Liver (tissue), 9 donors: Measurements from ENCODE around the gene OR3A2. TPM values are rescaled to one million over a fixed set of nuclear protein-coding genes. Genes with fewer than 3 reads are reported as not detected.
"Not testable (repeated sequence)": the region's sequence is repeated elsewhere in the genome, so short reads cannot be mapped to it uniquely, and the experiment has no call there.

Experiments
- DNase-seq: peaks from one replicate; pipeline ENCODE4 v3.0.0-alpha.2; 2017; ENCODE audit warnings: low spot score
- H3K27ac ChIP-seq, 2 donors: one replicate each; pipeline ENCODE4 v1.7.0; 2013; ENCODE audit warnings: inconsistent platforms in 2 of 2, low read length in 2 of 2, control low read depth in 1 of 2, low read depth in 1 of 2, mild to moderate bottlenecking in 1 of 2
- H3K27me3 ChIP-seq, 4 donors: one replicate each; pipeline versions ENCODE4 v1.6.1 to v1.7.0; 2013; ENCODE audit warnings: low read length in 3 of 4, inconsistent platforms in 1 of 4, mild to moderate bottlenecking in 1 of 4, moderate library complexity in 1 of 4; ENCODE audit not compliant: control insufficient read depth in 4 of 4, insufficient read depth in 4 of 4
- H3K36me3 ChIP-seq, 4 donors: one replicate each; pipeline versions ENCODE4 v1.6.1 to v1.7.0; 2013; ENCODE audit warnings: low read length in 3 of 4, mild to moderate bottlenecking in 3 of 4, low read depth in 1 of 4, moderate library complexity in 1 of 4; ENCODE audit not compliant: control insufficient read depth in 4 of 4, insufficient read depth in 3 of 4
- H3K4me1 ChIP-seq, 4 donors: one replicate each; pipeline versions ENCODE4 v1.6.1 to v1.7.0; 2013; ENCODE audit warnings: low read length in 3 of 4, mild to moderate bottlenecking in 3 of 4, moderate library complexity in 1 of 4; ENCODE audit not compliant: control insufficient read depth in 4 of 4, insufficient read depth in 4 of 4
- H3K4me3 ChIP-seq, 3 donors: one replicate each; pipeline versions ENCODE4 v1.6.1 to v1.7.0; 2013; ENCODE audit warnings: low read length in 3 of 3, control low read depth in 1 of 3, low read depth in 1 of 3, mild to moderate bottlenecking in 1 of 3
- H3K9ac ChIP-seq, 2 donors: one replicate each; pipeline ENCODE4 v1.7.0; 2013; ENCODE audit warnings: low read length in 2 of 2, mild to moderate bottlenecking in 2 of 2, moderate library complexity in 2 of 2, control low read depth in 1 of 2, low read depth in 1 of 2
- H3K9me3 ChIP-seq, 4 donors: one replicate each; pipeline versions ENCODE4 v1.6.1 to v1.7.0; 2013; ENCODE audit warnings: low read length in 3 of 4; ENCODE audit not compliant: control insufficient read depth in 4 of 4
- ATF3 ChIP-seq: IDR thresholded peaks from 2 replicates; pipeline ENCODE4 v1.6.1; 2016; ENCODE audit warnings: antibody characterized with exemption
- EGR1 ChIP-seq, 2 donors: IDR thresholded peaks; 2 replicates each; pipeline ENCODE4 v1.6.1; 2016 to 2018; ENCODE audit warnings: antibody characterized with exemption in 2 of 2, low read depth in 2 of 2
- FOXA1 ChIP-seq: IDR thresholded peaks from 2 replicates; pipeline ENCODE4 v1.6.1; 2016; ENCODE audit warnings: antibody characterized with exemption
- FOXA2 ChIP-seq: IDR thresholded peaks from 2 replicates; pipeline ENCODE4 v1.6.1; 2016; ENCODE audit warnings: antibody characterized with exemption
- GABPA ChIP-seq, 2 donors: IDR thresholded peaks in 1 of 2; conservative IDR thresholded peaks in 1 of 2; 2 replicates each; pipeline ENCODE4 v1.6.1; 2016; ENCODE audit warnings: antibody characterized with exemption in 2 of 2, mild to moderate bottlenecking in 1 of 2, moderate library complexity in 1 of 2
- HNF4A ChIP-seq, 2 donors: conservative IDR thresholded peaks; 2 replicates each; pipeline ENCODE4 v1.6.1; 2016; ENCODE audit warnings: antibody characterized with exemption in 2 of 2, mild to moderate bottlenecking in 2 of 2
- HNF4G ChIP-seq: IDR thresholded peaks from 2 replicates; pipeline ENCODE4 v1.6.1; 2016; ENCODE audit warnings: antibody characterized with exemption
- JUND ChIP-seq, 2 donors: IDR thresholded peaks; 2 replicates each; pipeline ENCODE4 v1.6.1; 2016; ENCODE audit warnings: antibody characterized with exemption in 2 of 2
- RAD21 ChIP-seq, 2 donors: IDR thresholded peaks; 2 replicates each; pipeline ENCODE4 v1.6.1; 2016; ENCODE audit warnings: antibody characterized with exemption in 2 of 2, mild to moderate bottlenecking in 2 of 2
- REST ChIP-seq: IDR thresholded peaks from 2 replicates; pipeline ENCODE4 v1.6.1; 2016; ENCODE audit warnings: antibody characterized with exemption, mild to moderate bottlenecking
- TAF1 ChIP-seq: conservative IDR thresholded peaks from 2 replicates; pipeline ENCODE4 v1.6.1; 2016; ENCODE audit warnings: antibody characterized with exemption, mild to moderate bottlenecking
- YY1 ChIP-seq: IDR thresholded peaks from 2 replicates; pipeline ENCODE4 v1.6.1; 2016; ENCODE audit warnings: antibody characterized with exemption, mild to moderate bottlenecking
- WGBS: extraction: QIAGEN DNeasy Blood & Tissue Kit; methylation state at CpG from one replicate; pipeline ENCODE4 v1.1.7; 2013; 5-methylcytosine and 5-hydroxymethylcytosine counted together
- polyA plus RNA-seq, 2 donors: library from polyadenylated mRNA; stranded (reverse) in 1 of 2; unstranded in 1 of 2; fragments of 200-250 nt in 1 of 2; fragments of >200 nt in 1 of 2; fragmentation: Nextera tagmentation in 1 of 2; extraction: Ambion mirVana in 1 of 2; gene quantifications; one replicate each; pipeline versions ENCODE4 v1.2.1 to v1.2.3, GENCODE V29; 2013 to 2015
- total RNA-seq, 2 donors: library from RNA; depleted of rRNA; stranded (reverse); fragments of >200 nt; gene quantifications; one replicate each; pipeline ENCODE4 v1.2.3, GENCODE V29; 2014
- TF ChIP-seq, protein P1 (sequence below): IDR thresholded peaks from 2 replicates; pipeline ENCODE4 v1.6.1; 2016; ENCODE audit warnings: antibody characterized with exemption
- TF ChIP-seq, protein P2 (sequence below): fragments of 150-350 bp; IDR thresholded peaks from 2 replicates; pipeline ENCODE4 v1.5.1; 2017; ENCODE audit warnings: improper control_type of control experiment, low read depth, low read length; ENCODE audit not compliant: missing input control
- TF ChIP-seq, protein P3 (sequence below): IDR thresholded peaks from 2 replicates; pipeline ENCODE4 v1.6.1; 2016; ENCODE audit warnings: antibody characterized with exemption
- donor health status: healthy.
- donor health status: healthy.
- donor health status: healthy.
- donor health status: healthy.
- donor health status: healthy.

The OR3A2 gene
- total and polyA plus RNA-seq, 4 donors = not detected

GRCh38 chr17:3298260-3298659 is 87.8 kb downstream of the OR3A2 start, which contains the start of gene OR3A1:
Gene OR3A1, minus strand, starts transcription at chr17:3298360. Its CDS starts 5,778 bp downstream, at chr17:3292582.
- TF ChIP-seq GABPA (IDR thresholded peaks at IDR 0.05 in 1 of 2, conservative IDR thresholded peaks at IDR 0.05 in 1 of 2) (no peak), JUND (IDR thresholded peaks at IDR 0.05) (no peak), HNF4A (conservative IDR thresholded peaks at IDR 0.05) (no peak), FOXA1 (no peak), RAD21 (IDR thresholded peaks at IDR 0.05) (no peak)
- TF ChIP-seq, protein P1, sequence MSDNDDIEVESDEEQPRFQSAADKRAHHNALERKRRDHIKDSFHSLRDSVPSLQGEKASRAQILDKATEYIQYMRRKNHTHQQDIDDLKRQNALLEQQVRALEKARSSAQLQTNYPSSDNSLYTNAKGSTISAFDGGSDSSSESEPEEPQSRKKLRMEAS = no peak
- TF ChIP-seq, protein P2, sequence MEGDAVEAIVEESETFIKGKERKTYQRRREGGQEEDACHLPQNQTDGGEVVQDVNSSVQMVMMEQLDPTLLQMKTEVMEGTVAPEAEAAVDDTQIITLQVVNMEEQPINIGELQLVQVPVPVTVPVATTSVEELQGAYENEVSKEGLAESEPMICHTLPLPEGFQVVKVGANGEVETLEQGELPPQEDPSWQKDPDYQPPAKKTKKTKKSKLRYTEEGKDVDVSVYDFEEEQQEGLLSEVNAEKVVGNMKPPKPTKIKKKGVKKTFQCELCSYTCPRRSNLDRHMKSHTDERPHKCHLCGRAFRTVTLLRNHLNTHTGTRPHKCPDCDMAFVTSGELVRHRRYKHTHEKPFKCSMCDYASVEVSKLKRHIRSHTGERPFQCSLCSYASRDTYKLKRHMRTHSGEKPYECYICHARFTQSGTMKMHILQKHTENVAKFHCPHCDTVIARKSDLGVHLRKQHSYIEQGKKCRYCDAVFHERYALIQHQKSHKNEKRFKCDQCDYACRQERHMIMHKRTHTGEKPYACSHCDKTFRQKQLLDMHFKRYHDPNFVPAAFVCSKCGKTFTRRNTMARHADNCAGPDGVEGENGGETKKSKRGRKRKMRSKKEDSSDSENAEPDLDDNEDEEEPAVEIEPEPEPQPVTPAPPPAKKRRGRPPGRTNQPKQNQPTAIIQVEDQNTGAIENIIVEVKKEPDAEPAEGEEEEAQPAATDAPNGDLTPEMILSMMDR = no peak
- WGBS = 78% methylated on average over 6 of the region's 6 CpGs

GRCh38 chr17:3295632-3296031 is 90.5 kb downstream of the OR3A2 start:
- H3K4me1 ChIP-seq = no peaks in the 10 kb centered on the region
- DNase-seq = no peak
- no peaks in the 10 kb centered on the region for H3K36me3 ChIP-seq
- TF ChIP-seq YY1 (no peak), FOXA2 (no peak), ATF3 (no peak), EGR1 (IDR thresholded peaks at IDR 0.05; ENCODE audit: low read depth in 2 of 2) (no peak), REST (no peak), GABPA (IDR thresholded peaks at IDR 0.05 in 1 of 2, conservative IDR thresholded peaks at IDR 0.05 in 1 of 2) (no peak), HNF4G (no peak), RAD21 (IDR thresholded peaks at IDR 0.05) (no peak), FOXA1 (no peak), TAF1 (no peak)
- TF ChIP-seq, protein P1 = no peak
- TF ChIP-seq, protein P2 = no peak
- TF ChIP-seq, protein P3, sequence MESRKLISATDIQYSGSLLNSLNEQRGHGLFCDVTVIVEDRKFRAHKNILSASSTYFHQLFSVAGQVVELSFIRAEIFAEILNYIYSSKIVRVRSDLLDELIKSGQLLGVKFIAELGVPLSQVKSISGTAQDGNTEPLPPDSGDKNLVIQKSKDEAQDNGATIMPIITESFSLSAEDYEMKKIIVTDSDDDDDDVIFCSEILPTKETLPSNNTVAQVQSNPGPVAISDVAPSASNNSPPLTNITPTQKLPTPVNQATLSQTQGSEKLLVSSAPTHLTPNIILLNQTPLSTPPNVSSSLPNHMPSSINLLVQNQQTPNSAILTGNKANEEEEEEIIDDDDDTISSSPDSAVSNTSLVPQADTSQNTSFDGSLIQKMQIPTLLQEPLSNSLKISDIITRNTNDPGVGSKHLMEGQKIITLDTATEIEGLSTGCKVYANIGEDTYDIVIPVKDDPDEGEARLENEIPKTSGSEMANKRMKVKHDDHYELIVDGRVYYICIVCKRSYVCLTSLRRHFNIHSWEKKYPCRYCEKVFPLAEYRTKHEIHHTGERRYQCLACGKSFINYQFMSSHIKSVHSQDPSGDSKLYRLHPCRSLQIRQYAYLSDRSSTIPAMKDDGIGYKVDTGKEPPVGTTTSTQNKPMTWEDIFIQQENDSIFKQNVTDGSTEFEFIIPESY = no peak
- H3K9ac ChIP-seq = no peak overlapping the region
- no peak overlapping the region for H3K4me3 ChIP-seq
- no peaks in the 10 kb centered on the region for H3K9me3 ChIP-seq
- H3K27me3 ChIP-seq = peaks cover 0 to 2% (median 0%) of the 10 kb centered on the region in 4 donors
- H3K27ac ChIP-seq = no peak overlapping the region
- WGBS = 62% methylated on average over 4 of the region's 4 CpGs

More at GRCh38 chr17:3298260-3298659, 87.8 kb downstream of the OR3A2 start, which contains the start of gene OR3A1:
- no peak within 1 kb of the TSS for H3K4me3 ChIP-seq
- peaks cover 0 to 2% (median 0%) of the 10 kb centered on the region in 4 donors for H3K27me3 ChIP-seq
- no peak within 1 kb of the TSS for H3K9ac ChIP-seq
- H3K9me3 ChIP-seq = peaks cover 0 to 4% (median 0%) of the 10 kb centered on the region in 4 donors
- DNase-seq = no peak
- no peaks in the 10 kb centered on the region for H3K4me1 ChIP-seq
- no peak within 1 kb of the TSS for H3K27ac ChIP-seq
- no peaks in the 10 kb centered on the region for H3K36me3 ChIP-seq

DNA sequence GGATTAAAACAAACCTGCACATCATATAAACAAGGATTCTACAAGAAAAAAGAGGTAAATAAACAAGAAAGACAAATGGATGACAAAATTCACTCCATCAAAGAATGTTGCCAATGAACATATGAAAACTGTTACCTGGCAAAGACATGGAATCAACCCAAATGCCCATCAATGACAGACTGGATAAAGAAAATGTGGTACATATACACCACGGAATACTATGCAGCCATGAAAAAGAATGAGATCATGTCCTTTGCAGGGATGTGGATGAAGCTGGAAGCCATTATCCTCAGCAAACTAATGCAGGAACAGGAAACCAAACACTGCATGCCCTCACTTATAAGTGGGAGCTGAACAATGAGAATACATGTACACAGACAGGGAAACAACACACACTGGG is 92.6 kb downstream of the OR3A2 start:
- H3K27ac ChIP-seq, H3K4me1 ChIP-seq: not testable (repeated sequence)
- WGBS = 73% methylated on average over 1 of the region's 1 CpG

More for the DNA sequence above, 92.6 kb downstream of the OR3A2 start:
- not testable (repeated sequence) for H3K9me3 ChIP-seq, H3K4me3 ChIP-seq, H3K9ac ChIP-seq, H3K27me3 ChIP-seq, DNase-seq, H3K36me3 ChIP-seq
